ENCODE measurements around the gene GLRA2. TPM values are rescaled to one million over a fixed set of nuclear protein-coding genes. Genes with fewer than 3 reads are reported as not detected.

Gene GLRA2
- total RNA-seq, 1 donor from 2014 or later: not detected

DNA sequence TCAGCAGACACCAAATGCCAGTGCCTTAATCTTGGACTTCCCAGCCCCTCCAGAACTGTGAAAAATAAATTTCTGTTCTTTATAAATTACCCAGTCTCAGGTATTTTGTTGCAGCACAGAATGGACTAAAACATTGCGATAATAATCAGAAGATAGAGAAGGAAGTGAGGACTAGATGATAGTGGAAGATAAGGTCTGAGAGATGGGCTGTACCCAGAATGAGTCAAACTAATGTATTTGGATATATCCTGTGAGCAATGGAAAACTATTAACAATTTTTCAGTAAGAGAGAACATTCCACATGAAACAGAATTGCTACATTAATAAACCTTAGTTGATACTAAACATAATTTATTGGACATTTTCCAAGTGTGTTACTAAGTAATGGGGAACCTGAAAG, 250.2 kb downstream of the GLRA2 start:
- TF ChIP-seq, protein P1, sequence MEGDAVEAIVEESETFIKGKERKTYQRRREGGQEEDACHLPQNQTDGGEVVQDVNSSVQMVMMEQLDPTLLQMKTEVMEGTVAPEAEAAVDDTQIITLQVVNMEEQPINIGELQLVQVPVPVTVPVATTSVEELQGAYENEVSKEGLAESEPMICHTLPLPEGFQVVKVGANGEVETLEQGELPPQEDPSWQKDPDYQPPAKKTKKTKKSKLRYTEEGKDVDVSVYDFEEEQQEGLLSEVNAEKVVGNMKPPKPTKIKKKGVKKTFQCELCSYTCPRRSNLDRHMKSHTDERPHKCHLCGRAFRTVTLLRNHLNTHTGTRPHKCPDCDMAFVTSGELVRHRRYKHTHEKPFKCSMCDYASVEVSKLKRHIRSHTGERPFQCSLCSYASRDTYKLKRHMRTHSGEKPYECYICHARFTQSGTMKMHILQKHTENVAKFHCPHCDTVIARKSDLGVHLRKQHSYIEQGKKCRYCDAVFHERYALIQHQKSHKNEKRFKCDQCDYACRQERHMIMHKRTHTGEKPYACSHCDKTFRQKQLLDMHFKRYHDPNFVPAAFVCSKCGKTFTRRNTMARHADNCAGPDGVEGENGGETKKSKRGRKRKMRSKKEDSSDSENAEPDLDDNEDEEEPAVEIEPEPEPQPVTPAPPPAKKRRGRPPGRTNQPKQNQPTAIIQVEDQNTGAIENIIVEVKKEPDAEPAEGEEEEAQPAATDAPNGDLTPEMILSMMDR (IDR thresholded peaks at IDR 0.05; ENCODE audit: unreplicated experiment): no peak
- H3K4me3 Mint-ChIP-seq (ENCODE audit: unreplicated experiment): no peak overlapping the region
- no peak overlapping the region for H3K27ac Mint-ChIP-seq (ENCODE audit: unreplicated experiment)
- no peak for DNase-seq (ENCODE audit: low spot score)
- no peaks in the 10 kb centered on the region for H3K27me3 Mint-ChIP-seq (ENCODE audit: unreplicated experiment)
- no peaks in the 10 kb centered on the region for H3K36me3 Mint-ChIP-seq (ENCODE audit: low read depth, unreplicated experiment)
- H3K4me1 Mint-ChIP-seq (ENCODE audit: unreplicated experiment): no peaks in the 10 kb centered on the region
- no peaks in the 10 kb centered on the region for H3K9me3 Mint-ChIP-seq (ENCODE audit: unreplicated experiment)
